K562 (cell line): ENCODE measurements around the gene GRK4. TPM values are rescaled to one million over a fixed set of nuclear protein-coding genes. Genes with fewer than 3 reads are reported as not detected.

Experiments
- ATF7 ChIP-seq: fragments of 450-650 bp; IDR thresholded peaks from 2 replicates; pipeline ENCODE4 v1.7.1; 2014; ENCODE audit warnings: mild to moderate bottlenecking, moderate library complexity
- BDP1 ChIP-seq: IDR thresholded peaks from 3 replicates; pipeline ENCODE4 v1.6.1; 2011; ENCODE audit not compliant: insufficient read length, insufficient read depth
- E4F1 ChIP-seq: fragments of 250-450 bp; sonication (Bioruptor Pico); IDR thresholded peaks from 2 replicates; pipeline ENCODE4 v1.5.0; 2021; ENCODE audit warnings: mild to moderate bottlenecking, borderline replicate concordance
- ELF2 ChIP-seq: fragments of 250-450 bp; sonication (Bioruptor Pico); IDR thresholded peaks from 2 replicates; pipeline ENCODE4 v1.5.0; 2021; ENCODE audit warnings: mild to moderate bottlenecking
- HCFC1 ChIP-seq: IDR thresholded peaks from 2 replicates; pipeline ENCODE4 v1.6.1; 2012; ENCODE audit warnings: low read depth, low read length, improper control_type of control experiment
- IRF2 ChIP-seq: sonication (generic); formaldehyde crosslinking; IDR thresholded peaks from 2 replicates; pipeline ENCODE4 v1.8.1; 2022; ENCODE audit warnings: mild to moderate bottlenecking, missing genetic modification reagents
- PHB2 ChIP-seq: fragments of 450-650 bp; IDR thresholded peaks from 2 replicates; pipeline ENCODE4 v1.6.1; 2017; ENCODE audit warnings: low read depth
- RFX5 ChIP-seq: IDR thresholded peaks from 2 replicates; pipeline ENCODE4 v1.6.1; 2011; ENCODE audit warnings: low read depth, mild to moderate bottlenecking, improper control_type of control experiment, low read length
- RREB1 ChIP-seq: fragments of 250-450 bp; sonication (Bioruptor Pico); IDR thresholded peaks from 2 replicates; pipeline ENCODE4 v1.4.0; 2020
- SMAD3 ChIP-seq: fragments of 450-650 bp; formaldehyde crosslinking; conservative IDR thresholded peaks from 2 replicates; pipeline ENCODE4 v1.4.0; 2020; ENCODE audit warnings: mild to moderate bottlenecking
- SP1 ChIP-seq: sonication (generic); formaldehyde crosslinking; IDR thresholded peaks from 2 replicates; pipeline ENCODE4 v1.8.1; 2022; ENCODE audit warnings: mild to moderate bottlenecking, missing genetic modification reagents
- STAT6 ChIP-seq: sonication (generic); formaldehyde crosslinking; IDR thresholded peaks from 2 replicates; pipeline ENCODE4 v1.8.1; 2023; ENCODE audit warnings: mild to moderate bottlenecking, missing genetic modification reagents
- TRIM25 ChIP-seq: fragments of 450-650 bp; IDR thresholded peaks from 2 replicates; pipeline ENCODE4 v1.7.0; 2016; ENCODE audit warnings: borderline replicate concordance
- ZBTB17 ChIP-seq: fragments of 450-650 bp; formaldehyde crosslinking; IDR thresholded peaks from 2 replicates; pipeline ENCODE4 v1.4.0; 2020; ENCODE audit warnings: mild to moderate bottlenecking
- ZC3H8 ChIP-seq: fragments of 450-650 bp; IDR thresholded peaks from 2 replicates; pipeline ENCODE4 v1.6.1; 2017
- ZFP30 ChIP-seq: fragments of 250-450 bp; sonication (Bioruptor Pico); IDR thresholded peaks from 2 replicates; pipeline ENCODE4 v1.8.0; 2022; ENCODE audit warnings: moderate library complexity, mild to moderate bottlenecking, inconsistent platforms, borderline replicate concordance
- ZFPM2 ChIP-seq: fragments of 250-450 bp; sonication (Bioruptor Pico); IDR thresholded peaks from 2 replicates; pipeline ENCODE4 v1.5.1; 2022; ENCODE audit warnings: mild to moderate bottlenecking
- ZNF3 ChIP-seq: fragments of 250-450 bp; sonication (Bioruptor Pico); IDR thresholded peaks from 2 replicates; pipeline ENCODE4 v1.5.0; 2021; ENCODE audit warnings: mild to moderate bottlenecking, moderate library complexity
- polyA plus RNA-seq, 8 experiments: library from polyadenylated mRNA; depleted of rRNA in 4 of 8; stranded (reverse) in 5 of 8; unstranded in 3 of 8; fragments of >200 nt; fragmentation: Nextera tagmentation in 2 of 8; fragmentation: Illumina TruSeq in 1 of 8; extraction: Ambion mirVana in 2 of 8; extraction: Trizol in 1 of 8; gene quantifications; 2 replicates each; pipeline versions ENCODE4 v1.2.1 to v1.2.3, GENCODE V29; 2011 to 2014; ENCODE audit warnings: inconsistent platforms in 1 of 8, missing spikeins in 1 of 8
- total RNA-seq, 7 experiments: library from RNA; depleted of rRNA in 6 of 7; stranded (reverse); fragments of >200 nt in 6 of 7; fragmentation: Illumina TruSeq in 2 of 7; extraction: Trizol in 2 of 7; gene quantifications; 2 replicates each; pipeline versions ENCODE4 v1.2.1 to v1.2.3, GENCODE V29; 2011 to 2021; ENCODE audit warnings: low replicate concordance in 1 of 7

GRK4 gene
- total and polyA plus RNA-seq, 9 of the 15 experiments (the other 6 are each of a cell fraction or from before 2014, with no cell fraction given), result 1.1 to 4.8 (median 2.6) TPM

- no peak for TF ChIP-seq RREB1
- no peak for TF ChIP-seq E4F1
- TF ChIP-seq SP1 (CRISPR knock-in tag), result no peak
- no peak for TF ChIP-seq ZNF3 (CRISPR knock-in tag)
- TF ChIP-seq ELF2 (CRISPR knock-in tag), result no peak
- no peak for TF ChIP-seq ATF7
- no peak for TF ChIP-seq ZFPM2 (CRISPR knock-in tag)
- no peak for TF ChIP-seq PHB2
- TF ChIP-seq HCFC1, result no peak
- no peak for TF ChIP-seq BDP1
- TF ChIP-seq STAT6 (CRISPR knock-in tag), result no peak
- TF ChIP-seq TRIM25, result no peak
- no peak for TF ChIP-seq RFX5
- TF ChIP-seq SMAD3 (CRISPR knock-in tag), result no peak
- no peak for TF ChIP-seq IRF2 (CRISPR knock-in tag)
- TF ChIP-seq ZBTB17 (CRISPR knock-in tag), result no peak
- TF ChIP-seq ZFP30 (CRISPR knock-in tag), result no peak
- TF ChIP-seq ZC3H8, result no peak
These were observed 50.5 kb downstream of the GRK4 start (continued) for GRCh38 chr4:3013839-3014350.
